Measurements from ENCODE around the gene BBX.

BBX gene

GRCh38 chr3:107767897-107768605 lies 245.3 kb downstream of the BBX start:
- peak; percentile 8 for DNase-seq
- in situ Hi-C loops (cut with MboI; ENCODE audit: low pct_unique_long_range_greater_than_20kb, low sequenced_read_pairs) = no loop called here

DNA sequence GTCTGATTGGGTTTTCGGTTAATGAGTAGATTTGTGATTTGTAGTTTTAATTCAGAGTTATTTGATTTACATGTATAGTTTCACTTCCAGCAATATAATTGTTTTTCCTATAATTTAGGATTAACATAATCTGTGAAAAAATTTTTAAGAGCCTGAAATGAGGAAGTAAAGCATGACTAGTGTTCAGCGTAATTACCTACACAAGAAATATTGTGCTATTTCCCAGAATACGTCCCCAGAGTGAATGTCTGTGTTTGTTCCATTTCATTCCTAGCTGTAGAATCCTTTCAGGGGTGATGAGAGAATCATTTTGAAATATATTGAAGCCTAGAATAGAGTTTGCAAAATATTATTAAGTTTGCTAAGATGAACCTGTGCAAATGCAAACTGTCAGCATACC lies 247.1 kb downstream of the BBX start:
- DNase-seq = peak; percentile 25
- in situ Hi-C loops (cut with MboI; ENCODE audit: low pct_unique_long_range_greater_than_20kb, low sequenced_read_pairs) = no loop called here

GRCh38 chr3:107772016-107772415 lies 249.3 kb downstream of the BBX start:
- in situ Hi-C loops (cut with MboI; ENCODE audit: low pct_unique_long_range_greater_than_20kb, low sequenced_read_pairs) = no loop called here
- no peak for DNase-seq

DNA sequence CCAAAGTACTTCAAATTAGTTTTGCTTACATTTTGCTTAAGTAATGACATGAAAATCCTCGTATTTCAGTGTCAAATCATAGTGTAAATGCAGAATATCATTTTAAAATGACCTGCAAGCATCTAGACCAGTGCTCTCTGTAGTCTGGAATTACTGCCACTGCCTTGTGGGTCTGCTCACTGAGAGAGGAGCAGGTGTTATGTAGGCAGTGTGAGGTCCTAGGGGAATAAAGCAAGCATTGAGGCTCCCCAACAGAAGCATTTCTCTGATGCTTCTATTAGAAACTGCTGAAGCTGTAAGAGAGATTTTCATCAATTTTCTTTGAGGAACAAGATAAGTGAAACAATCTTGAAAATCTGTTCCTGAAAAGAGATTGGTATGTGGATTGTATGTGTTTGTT lies 253.2 kb downstream of the BBX start:
- in situ Hi-C loops (cut with MboI; ENCODE audit: low pct_unique_long_range_greater_than_20kb, low sequenced_read_pairs) = no loop called here

GRCh38 chr3:107781253-107781652 lies 258.5 kb downstream of the BBX start:
- no peak for DNase-seq
- in situ Hi-C loops (cut with MboI; ENCODE audit: low pct_unique_long_range_greater_than_20kb, low sequenced_read_pairs) = no loop called here

More for the DNA sequence above, 253.2 kb downstream of the BBX start:
- DNase-seq = no peak

DNA sequence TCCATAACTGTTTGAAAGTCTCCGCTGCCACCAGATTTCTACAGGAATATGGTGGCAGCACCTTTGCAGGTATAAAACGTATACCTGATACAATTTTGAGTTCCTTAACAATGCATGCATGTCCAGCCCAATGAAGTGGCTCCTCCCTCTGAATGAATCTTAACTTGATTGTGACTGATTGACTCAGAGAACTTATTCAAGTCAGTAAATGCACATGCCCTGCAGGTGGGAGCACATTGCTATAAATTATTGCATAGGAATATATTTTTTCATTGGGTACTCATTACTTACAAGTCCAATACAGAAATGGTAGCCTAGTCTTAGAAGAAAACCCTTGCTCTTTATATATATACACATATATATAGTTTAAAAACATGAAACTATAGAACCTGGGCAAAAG lies 259.3 kb downstream of the BBX start:
- DNase-seq = no peak
- in situ Hi-C loops (cut with MboI; ENCODE audit: low pct_unique_long_range_greater_than_20kb, low sequenced_read_pairs) = no loop called here

DNA sequence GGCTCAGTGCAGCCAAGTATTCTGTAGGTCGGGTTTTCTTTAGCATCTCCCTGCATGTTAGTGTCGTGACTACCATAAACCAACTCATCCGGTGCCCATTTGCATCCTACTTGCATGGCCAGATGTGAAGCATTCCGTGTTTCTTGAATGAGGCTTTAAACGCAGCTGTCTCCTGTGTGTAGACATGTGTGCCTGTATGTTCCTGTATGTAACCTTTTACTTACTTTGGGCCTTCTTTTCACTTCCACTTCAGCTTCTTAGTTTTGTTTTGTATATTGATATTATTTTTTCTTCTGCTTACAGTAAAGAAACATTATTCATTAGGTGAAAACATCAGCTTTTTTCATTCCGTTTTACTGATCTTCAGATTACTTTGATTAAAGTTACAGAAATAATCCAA lies 267.9 kb downstream of the BBX start:
- in situ Hi-C loops (cut with MboI; ENCODE audit: low pct_unique_long_range_greater_than_20kb, low sequenced_read_pairs) = no loop called here
- no peak for DNase-seq

DNA sequence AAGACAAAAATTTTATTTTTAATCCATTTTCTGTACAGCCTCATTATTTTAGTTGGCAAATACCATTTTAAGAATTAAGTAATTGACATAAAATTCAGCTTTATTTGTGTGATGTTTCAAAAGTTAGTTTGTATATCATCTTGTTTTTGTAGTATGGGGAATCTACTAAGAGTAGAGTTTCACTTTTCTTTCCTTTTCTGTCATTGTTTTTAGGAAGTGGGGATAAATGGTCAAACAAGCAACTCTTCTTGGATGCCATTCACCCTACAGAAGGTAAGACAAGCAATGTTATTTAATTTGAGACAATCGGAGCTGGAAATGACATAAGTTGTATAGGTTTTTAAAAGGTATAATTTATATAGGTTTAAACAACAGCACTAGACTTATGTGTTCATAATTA lies 268.3 kb downstream of the BBX start:
- in situ Hi-C loops (cut with MboI; ENCODE audit: low pct_unique_long_range_greater_than_20kb, low sequenced_read_pairs) = no loop called here
- no peak for DNase-seq

- in situ Hi-C loops (cut with MboI; ENCODE audit: low pct_unique_long_range_greater_than_20kb, low sequenced_read_pairs) = no loop called here
- no peak for DNase-seq
Measured at GRCh38 chr3:107791450-107791849, 268.7 kb downstream of the BBX start.

DNA sequence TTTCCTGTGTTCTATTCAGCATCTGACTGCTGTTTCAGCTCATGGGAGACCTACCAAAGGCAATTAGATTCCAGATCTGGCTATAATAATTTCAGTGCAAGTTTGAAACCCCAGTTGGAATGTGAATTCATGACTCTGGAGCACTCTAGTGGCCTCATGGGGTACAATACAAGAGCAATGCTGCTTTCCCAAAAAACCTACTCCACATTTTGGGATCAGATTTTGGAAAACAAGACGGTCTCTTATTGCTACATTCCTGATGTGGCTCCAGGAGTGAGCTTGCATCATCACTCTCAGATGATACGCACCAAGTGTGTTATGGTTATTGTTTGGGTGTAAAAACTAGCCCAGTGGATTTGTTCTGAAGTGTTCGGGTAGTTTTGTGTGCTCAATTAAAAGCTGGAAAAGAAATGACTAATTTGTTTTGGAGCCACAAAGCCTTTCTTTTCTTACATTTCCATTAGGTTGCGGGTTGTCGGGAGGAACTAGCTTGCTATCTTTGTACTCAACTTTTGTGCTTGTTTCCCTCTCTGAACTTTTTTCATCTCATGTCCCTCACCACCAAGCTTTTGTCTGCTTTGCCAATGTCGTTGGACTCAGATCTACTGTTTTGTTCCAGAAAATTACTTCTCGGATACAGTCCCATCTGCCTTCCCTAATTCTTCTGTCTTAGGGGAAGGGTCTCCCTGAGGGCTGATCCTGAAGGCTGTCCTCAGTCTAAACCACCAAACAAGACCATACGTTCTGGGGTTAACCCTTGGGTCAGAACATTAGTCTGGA lies 272.1 kb downstream of the BBX start:
- in situ Hi-C loops (cut with MboI; ENCODE audit: low pct_unique_long_range_greater_than_20kb, low sequenced_read_pairs) = no loop called here
- DNase-seq = no peak

DNA sequence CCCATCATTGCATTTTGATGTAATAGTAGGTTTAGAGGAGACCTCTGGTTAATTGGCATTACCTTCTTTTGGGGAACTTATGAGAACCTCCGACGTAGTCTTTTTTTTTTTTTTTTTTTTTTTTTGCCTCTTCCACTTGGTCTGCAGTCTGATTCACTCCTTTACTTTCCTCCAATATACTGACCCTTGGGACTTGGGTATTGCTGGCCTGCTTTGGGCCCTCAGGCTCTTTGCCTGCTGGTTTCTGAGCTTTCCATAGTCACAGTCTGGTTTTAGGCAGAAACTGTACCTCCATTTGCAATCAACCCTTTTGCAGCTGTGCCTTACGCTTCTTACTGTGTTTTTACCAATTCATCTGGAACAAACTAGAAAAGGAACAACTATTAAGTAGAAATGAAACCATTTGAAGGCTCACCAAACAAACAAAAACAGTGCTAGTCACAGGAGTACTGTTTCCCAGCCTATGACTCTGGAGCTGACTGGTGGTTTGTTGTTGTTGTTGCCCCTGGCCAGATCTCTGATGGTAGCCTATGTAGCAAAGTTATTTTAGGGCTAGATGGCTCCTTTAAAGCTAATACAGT lies 272.8 kb downstream of the BBX start:
- in situ Hi-C loops (cut with MboI; ENCODE audit: low pct_unique_long_range_greater_than_20kb, low sequenced_read_pairs) = no loop called here
- DNase-seq = no peak

GRCh38 chr3:107796791-107797190 lies 274.0 kb downstream of the BBX start:
- in situ Hi-C loops (cut with MboI; ENCODE audit: low pct_unique_long_range_greater_than_20kb, low sequenced_read_pairs) = no loop called here
- DNase-seq = peak; percentile 49

GRCh38 chr3:107797586-107797985 lies 274.8 kb downstream of the BBX start:
- DNase-seq = no peak
- in situ Hi-C loops (cut with MboI; ENCODE audit: low pct_unique_long_range_greater_than_20kb, low sequenced_read_pairs) = no loop called here

- no peak for DNase-seq
- in situ Hi-C loops (cut with MboI; ENCODE audit: low pct_unique_long_range_greater_than_20kb, low sequenced_read_pairs) = no loop called here
Measured at GRCh38 chr3:107798381-107798780, 275.6 kb downstream of the BBX start.

DNA sequence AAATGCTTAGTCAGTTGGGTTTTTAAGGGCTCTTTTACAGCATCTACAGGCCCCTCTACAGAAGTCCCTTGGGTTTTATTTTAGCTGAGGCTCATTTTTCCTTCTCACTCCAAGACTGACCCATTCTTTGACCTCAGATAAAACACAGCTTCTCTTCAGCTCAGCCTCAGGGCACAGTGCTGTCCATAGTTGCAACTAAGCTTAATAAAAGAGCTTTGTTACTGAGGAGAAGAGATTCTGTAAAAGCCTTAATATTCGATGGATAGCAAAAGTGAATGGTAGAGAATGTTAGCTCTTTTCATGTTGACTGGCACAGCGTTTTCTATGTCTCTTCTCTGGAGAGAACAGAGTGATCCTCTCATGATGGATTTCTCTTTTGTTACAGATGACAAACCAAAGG lies 277.9 kb downstream of the BBX start:
- DNase-seq = no peak
- in situ Hi-C loops (cut with MboI; ENCODE audit: low pct_unique_long_range_greater_than_20kb, low sequenced_read_pairs) = no loop called here

- no peak for DNase-seq
- in situ Hi-C loops (cut with MboI; ENCODE audit: low pct_unique_long_range_greater_than_20kb, low sequenced_read_pairs) = no loop called here
Measured at GRCh38 chr3:107803170-107803569, 280.4 kb downstream of the BBX start.

- in situ Hi-C loops (cut with MboI; ENCODE audit: low pct_unique_long_range_greater_than_20kb, low sequenced_read_pairs) = no loop called here
- DNase-seq = no peak
Measured at GRCh38 chr3:107806021-107806420, 283.3 kb downstream of the BBX start.

- no peak for DNase-seq
- in situ Hi-C loops (cut with MboI; ENCODE audit: low pct_unique_long_range_greater_than_20kb, low sequenced_read_pairs) = no loop called here
Measured at GRCh38 chr3:107806536-107806935, 283.8 kb downstream of the BBX start.

GRCh38 chr3:107810171-107811071 lies 287.7 kb downstream of the BBX start:
- in situ Hi-C loops (cut with MboI; ENCODE audit: low pct_unique_long_range_greater_than_20kb, low sequenced_read_pairs) = no loop called here
- peak; percentile 70 for DNase-seq

Data from KBM-7 (cell line).